Neural cell (in vitro differentiated cells): ENCODE data around the gene RNGTT.

ENCODE experiments used
- CTCF ChIP-seq: fragments of 450-650 bp; IDR thresholded peaks from 2 replicates; pipeline ENCODE4 v1.5.1; 2014; ENCODE audit warnings: antibody characterized with exemption, mild to moderate bottlenecking, moderate library complexity; ENCODE audit not compliant: poor library complexity, severe bottlenecking
- EP300 ChIP-seq: fragments of 450-650 bp; conservative IDR thresholded peaks from 2 replicates; pipeline ENCODE4 v1.6.1; 2014; ENCODE audit warnings: antibody characterized with exemption, mild to moderate bottlenecking, moderate library complexity; ENCODE audit not compliant: poor library complexity, severe bottlenecking
- EZH2 ChIP-seq: fragments of 200-600, 300-800 bp; shearing (Covaris generic), sonication (generic); IDR thresholded peaks from 2 replicates; pipeline ENCODE4 v1.6.1; 2014; ENCODE audit warnings: antibody characterized with exemption, low read length, borderline replicate concordance, mild to moderate bottlenecking; ENCODE audit not compliant: insufficient read depth, poor library complexity, severe bottlenecking
- MXI1 ChIP-seq: fragments of 450-650 bp; conservative IDR thresholded peaks from 2 replicates; pipeline ENCODE4 v1.6.1; 2014; ENCODE audit warnings: antibody characterized with exemption, mild to moderate bottlenecking; ENCODE audit not compliant: poor library complexity, severe bottlenecking
- POLR2AphosphoS5 ChIP-seq: IDR thresholded peaks from 2 replicates; pipeline ENCODE4 v1.6.1; 2012
- SMC3 ChIP-seq: fragments of 450-650 bp; conservative IDR thresholded peaks from 2 replicates; pipeline ENCODE4 v1.6.1; 2014; ENCODE audit warnings: antibody characterized with exemption, mild to moderate bottlenecking, moderate library complexity; ENCODE audit not compliant: poor library complexity

GRCh38 chr6:88982720-88983119, 19.3 kb upstream of the RNGTT start:
- no peak for TF ChIP-seq POLR2AphosphoS5
- peak; percentile 90 for TF ChIP-seq CTCF
- no peak for TF ChIP-seq EP300
- no peak for TF ChIP-seq EZH2
- peak; percentile 86 for TF ChIP-seq SMC3
- no peak for TF ChIP-seq MXI1
